ENCODE measurements around the gene CHST8.

Gene CHST8

GRCh38 chr19:33667881-33668280 is 46.1 kb downstream of the CHST8 start:
- no peak for TF ChIP-seq CTCF (IDR thresholded peaks at IDR 0.05; ENCODE audit: borderline replicate concordance, insufficient read depth, low read depth, low read length)

GRCh38 chr19:33668968-33669367 is 47.2 kb downstream of the CHST8 start:
- no peak overlapping the region for H3K4me3 ChIP-seq (ENCODE audit: low read depth, low read length)
- no peak for TF ChIP-seq CTCF (IDR thresholded peaks at IDR 0.05; ENCODE audit: borderline replicate concordance, insufficient read depth, low read depth, low read length)

More at GRCh38 chr19:33667881-33668280, 46.1 kb downstream of the CHST8 start:
- H3K4me3 ChIP-seq (ENCODE audit: low read depth, low read length): no peak overlapping the region

- no peak overlapping the region for H3K4me3 ChIP-seq (ENCODE audit: low read depth, low read length)
- no peak for TF ChIP-seq CTCF (IDR thresholded peaks at IDR 0.05; ENCODE audit: borderline replicate concordance, insufficient read depth, low read depth, low read length)
Observed at GRCh38 chr19:33669376-33669775, 47.6 kb downstream of the CHST8 start.

- no peak for TF ChIP-seq CTCF (IDR thresholded peaks at IDR 0.05; ENCODE audit: borderline replicate concordance, insufficient read depth, low read depth, low read length)
Observed at GRCh38 chr19:33670398-33670797, 48.6 kb downstream of the CHST8 start.

GRCh38 chr19:33671211-33671610 is 49.5 kb downstream of the CHST8 start:
- no peak for TF ChIP-seq CTCF (IDR thresholded peaks at IDR 0.05; ENCODE audit: borderline replicate concordance, insufficient read depth, low read depth, low read length)
- no peak overlapping the region for H3K4me3 ChIP-seq (ENCODE audit: low read depth, low read length)

More at GRCh38 chr19:33670398-33670797, 48.6 kb downstream of the CHST8 start:
- no peak overlapping the region for H3K4me3 ChIP-seq (ENCODE audit: low read depth, low read length)

GRCh38 chr19:33673258-33673875 is 51.6 kb downstream of the CHST8 start:
- H3K4me3 ChIP-seq (ENCODE audit: low read depth, low read length): no peak overlapping the region
- no peak for TF ChIP-seq CTCF (IDR thresholded peaks at IDR 0.05; ENCODE audit: borderline replicate concordance, insufficient read depth, low read depth, low read length)

GRCh38 chr19:33673996-33674625 is 52.4 kb downstream of the CHST8 start:
- no peak for TF ChIP-seq CTCF (IDR thresholded peaks at IDR 0.05; ENCODE audit: borderline replicate concordance, insufficient read depth, low read depth, low read length)
- no peak overlapping the region for H3K4me3 ChIP-seq (ENCODE audit: low read depth, low read length)

Measured in GM12875 (cell line).